A549 (cell line): Measurements from ENCODE around the gene NELFE.
"Not testable (repeated sequence)": the region's sequence is repeated elsewhere in the genome, so short reads cannot be mapped to it uniquely, and the experiment has no call there.

Source experiments
- CTCF ChIP-seq: fragments of >200 bp; sonication (Bioruptor Twin); formaldehyde crosslinking; IDR thresholded peaks from 3 replicates; pipeline ENCODE4 v1.5.1; 2016
- HOXA7 ChIP-seq: fragments of 250-450 bp; sonication (Bioruptor Pico); IDR thresholded peaks from 2 replicates; pipeline ENCODE4 v1.5.0; 2020; ENCODE audit warnings: mild to moderate bottlenecking, moderate library complexity
- TF ChIP-seq, protein P1 (sequence below): IDR thresholded peaks from 2 replicates; pipeline ENCODE4 v1.6.1; 2012

GRCh38 chr6:31980998-31981397, 22.2 kb upstream of the NELFE start:
- TF ChIP-seq, protein P1, sequence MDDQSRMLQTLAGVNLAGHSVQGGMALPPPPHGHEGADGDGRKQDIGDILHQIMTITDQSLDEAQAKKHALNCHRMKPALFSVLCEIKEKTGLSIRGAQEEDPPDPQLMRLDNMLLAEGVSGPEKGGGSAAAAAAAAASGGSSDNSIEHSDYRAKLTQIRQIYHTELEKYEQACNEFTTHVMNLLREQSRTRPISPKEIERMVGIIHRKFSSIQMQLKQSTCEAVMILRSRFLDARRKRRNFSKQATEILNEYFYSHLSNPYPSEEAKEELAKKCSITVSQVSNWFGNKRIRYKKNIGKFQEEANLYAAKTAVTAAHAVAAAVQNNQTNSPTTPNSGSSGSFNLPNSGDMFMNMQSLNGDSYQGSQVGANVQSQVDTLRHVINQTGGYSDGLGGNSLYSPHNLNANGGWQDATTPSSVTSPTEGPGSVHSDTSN, result not testable (repeated sequence)
- TF ChIP-seq HOXA7 (CRISPR knock-in tag); CTCF: not testable (repeated sequence)
